Stimulated activated naive CD8-positive, alpha-beta T cell treated with anti-CD3 and anti-CD28 coated beads, Interleukin-15, Interleukin-2, amounts not matched to agents 100 ng/mL and 50 ng/mL, for 24 hours (primary cell): Measurements from ENCODE around the gene CCL24.
"Not testable (repeated sequence)": the region's sequence is repeated elsewhere in the genome, so short reads cannot be mapped to it uniquely, and the experiment has no call there.

Experiments used
- H3K27ac Mint-ChIP-seq: one replicate; pipeline ENCODE4 v1.8.0; 2021; ENCODE audit warnings: mild to moderate bottlenecking, mixed read lengths
- H3K27me3 Mint-ChIP-seq: one replicate; pipeline ENCODE4 v1.8.0; 2021; ENCODE audit warnings: mixed read lengths
- H3K36me3 Mint-ChIP-seq: one replicate; pipeline ENCODE4 v1.8.0; 2021; ENCODE audit warnings: low read depth, mixed read lengths
- H3K4me1 Mint-ChIP-seq: one replicate; pipeline ENCODE4 v1.8.0; 2021; ENCODE audit warnings: low read depth, mixed read lengths
- H3K4me3 Mint-ChIP-seq: one replicate; pipeline ENCODE4 v1.8.0; 2021; ENCODE audit warnings: mild to moderate bottlenecking, mixed read lengths
- H3K9me3 Mint-ChIP-seq: one replicate; pipeline ENCODE4 v1.8.0; 2021; ENCODE audit warnings: mixed read lengths

Gene CCL24

DNA sequence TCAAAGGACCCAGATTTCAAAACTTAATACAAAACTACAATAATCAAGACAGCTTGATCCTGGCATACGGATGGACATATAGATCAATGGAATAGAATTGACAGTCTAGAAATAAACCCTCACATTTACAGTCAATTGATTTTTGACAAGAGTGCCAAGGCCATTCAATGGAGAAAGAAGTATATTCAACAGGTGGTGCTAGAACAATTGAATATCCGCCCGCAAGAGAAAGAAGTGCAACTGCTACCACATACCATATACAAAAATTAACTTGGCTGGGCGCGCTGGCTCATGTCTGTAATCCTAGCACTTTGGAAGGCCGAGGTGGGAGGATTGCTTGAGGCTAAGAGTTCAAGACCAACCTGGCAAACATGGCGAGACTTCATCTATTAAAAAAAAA lies 23.2 kb upstream of the CCL24 start:
- Mint-ChIP-seq H3K4me1 (no peaks in the 10 kb centered on the region), H3K9me3 (no peaks in the 10 kb centered on the region), H3K27ac (no peak overlapping the region), H3K27me3 (no peaks in the 10 kb centered on the region), H3K4me3 (no peak overlapping the region), H3K36me3 (no peaks in the 10 kb centered on the region)

DNA sequence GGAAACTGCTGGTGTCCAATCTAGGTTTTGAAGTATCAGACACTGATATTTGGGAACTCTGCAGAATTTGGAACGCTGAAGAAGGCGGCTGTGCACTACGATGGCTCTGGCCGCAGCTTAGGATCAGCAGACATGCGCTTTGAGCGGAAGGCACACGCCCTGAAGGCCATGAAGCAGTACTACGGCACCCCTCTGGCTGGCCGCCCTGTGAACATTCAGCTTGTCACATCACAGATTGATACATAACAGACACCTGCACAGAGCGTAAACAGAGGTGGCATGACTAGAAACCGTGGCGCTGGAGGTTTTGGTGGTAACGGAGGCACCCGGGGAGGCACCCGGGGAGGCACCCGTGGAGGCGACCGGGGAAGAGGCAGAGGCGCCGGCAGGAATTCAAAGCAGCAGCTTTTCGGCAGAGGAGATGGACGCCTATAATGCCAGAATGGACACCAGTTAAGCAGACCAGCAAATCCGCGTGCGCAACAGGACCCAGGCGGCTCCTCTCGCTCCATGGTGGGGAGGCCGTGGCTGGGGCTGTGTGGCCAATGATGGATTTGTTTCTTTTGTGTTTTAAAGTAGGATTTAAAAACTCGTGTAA lies 22.2 kb upstream of the CCL24 start:
- Mint-ChIP-seq H3K27me3 (no peaks in the 10 kb centered on the region), H3K36me3 (no peaks in the 10 kb centered on the region), H3K4me1 (no peaks in the 10 kb centered on the region), H3K9me3 (no peaks in the 10 kb centered on the region), H3K27ac (no peak overlapping the region), H3K4me3 (no peak overlapping the region)

- not testable (repeated sequence) for H3K4me1 Mint-ChIP-seq, H3K27me3 Mint-ChIP-seq, H3K9me3 Mint-ChIP-seq, H3K36me3 Mint-ChIP-seq, H3K27ac Mint-ChIP-seq, H3K4me3 Mint-ChIP-seq
Measured at GRCh38 chr7:75833662-75834061, 20.1 kb upstream of the CCL24 start.

DNA sequence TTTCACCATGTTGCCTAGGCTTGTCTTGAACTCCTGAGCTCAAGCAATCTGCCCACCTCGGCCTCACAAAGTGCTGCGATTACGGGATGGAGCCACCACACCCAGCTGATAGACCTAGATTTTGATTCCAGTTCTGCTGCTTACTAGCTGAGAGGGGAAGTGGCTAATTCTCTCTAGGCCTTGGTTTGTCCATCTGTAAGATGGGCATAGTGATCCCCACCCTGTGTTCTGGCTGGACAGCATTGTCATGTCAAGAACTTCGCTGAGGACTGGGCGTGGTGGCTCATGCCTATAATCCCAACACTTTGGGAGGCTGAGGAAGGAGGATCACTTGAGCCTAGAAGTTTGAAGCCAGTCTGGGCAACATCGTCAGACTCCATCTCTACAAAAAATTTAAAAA lies 17.4 kb upstream of the CCL24 start:
- no peaks in the 10 kb centered on the region for H3K36me3 Mint-ChIP-seq
- no peaks in the 10 kb centered on the region for H3K4me1 Mint-ChIP-seq
- H3K27me3 Mint-ChIP-seq, result no peaks in the 10 kb centered on the region
- H3K4me3 Mint-ChIP-seq, result no peak overlapping the region
- H3K27ac Mint-ChIP-seq, result no peak overlapping the region
- H3K9me3 Mint-ChIP-seq, result no peaks in the 10 kb centered on the region

DNA sequence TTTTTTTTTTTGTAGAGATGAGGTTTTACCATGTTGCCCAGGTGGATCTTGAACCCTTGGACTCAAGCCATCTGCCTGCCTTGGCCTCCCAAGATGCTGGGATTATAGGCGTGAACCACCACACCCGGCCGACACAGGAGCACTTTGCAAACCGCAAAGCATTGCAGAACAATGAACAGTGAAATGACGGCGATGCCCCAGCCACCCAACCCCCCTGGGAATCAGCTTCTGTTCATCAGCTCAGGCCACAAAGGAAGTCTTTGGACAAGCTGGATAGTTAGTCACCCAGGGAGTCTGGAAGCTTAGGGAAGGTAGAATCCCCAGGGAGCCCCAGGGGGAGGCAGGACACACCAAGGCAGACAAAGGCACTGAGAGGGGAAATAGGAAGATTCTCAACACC lies 16.1 kb upstream of the CCL24 start:
- H3K4me1 Mint-ChIP-seq, H3K4me3 Mint-ChIP-seq, H3K36me3 Mint-ChIP-seq, H3K27ac Mint-ChIP-seq, H3K9me3 Mint-ChIP-seq, H3K27me3 Mint-ChIP-seq: not testable (repeated sequence)

GRCh38 chr7:75823198-75823910 lies 9.7 kb upstream of the CCL24 start:
- peaks cover 6% of the 10 kb centered on the region for H3K27me3 Mint-ChIP-seq
- no peaks in the 10 kb centered on the region for H3K4me1 Mint-ChIP-seq
- H3K36me3 Mint-ChIP-seq, result no peaks in the 10 kb centered on the region
- H3K4me3 Mint-ChIP-seq, result no peak overlapping the region
- H3K27ac Mint-ChIP-seq, result peak overlapping the region; percentile 45
- H3K9me3 Mint-ChIP-seq, result no peaks in the 10 kb centered on the region

- H3K4me3 Mint-ChIP-seq, result no peak overlapping the region
- no peaks in the 10 kb centered on the region for H3K36me3 Mint-ChIP-seq
- no peaks in the 10 kb centered on the region for H3K4me1 Mint-ChIP-seq
- H3K27me3 Mint-ChIP-seq, result peaks cover 6% of the 10 kb centered on the region
- H3K9me3 Mint-ChIP-seq, result no peaks in the 10 kb centered on the region
- H3K27ac Mint-ChIP-seq, result no peak overlapping the region
Measured at GRCh38 chr7:75820688-75821087, 7.1 kb upstream of the CCL24 start.

DNA sequence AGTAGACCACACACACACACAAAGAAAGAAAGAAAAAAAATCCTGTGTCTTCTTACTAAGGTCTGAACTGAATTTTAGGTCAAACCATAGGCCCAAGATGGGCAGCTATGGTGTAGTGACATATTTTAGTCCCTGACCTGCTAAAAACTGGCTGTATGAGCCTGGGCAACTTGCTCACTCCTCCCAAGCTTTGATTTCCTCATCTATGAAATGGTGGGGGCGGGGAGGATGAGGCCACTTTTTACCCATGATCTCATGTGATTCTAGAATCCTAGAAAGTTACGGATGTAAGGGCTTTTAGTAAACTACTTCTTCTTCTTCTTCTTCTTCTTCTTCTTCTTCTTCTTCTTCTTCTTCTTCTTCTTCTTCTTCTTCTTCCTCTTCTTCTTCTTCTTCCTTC lies 6.1 kb upstream of the CCL24 start:
- H3K4me1 Mint-ChIP-seq, result no peaks in the 10 kb centered on the region
- H3K36me3 Mint-ChIP-seq, result no peaks in the 10 kb centered on the region
- peaks cover 6% of the 10 kb centered on the region for H3K27me3 Mint-ChIP-seq
- no peaks in the 10 kb centered on the region for H3K9me3 Mint-ChIP-seq
- no peak overlapping the region for H3K27ac Mint-ChIP-seq
- H3K4me3 Mint-ChIP-seq, result no peak overlapping the region

GRCh38 chr7:75818472-75818871 lies 4.9 kb upstream of the CCL24 start:
- Mint-ChIP-seq H3K27ac (no peak overlapping the region), H3K9me3 (no peaks in the 10 kb centered on the region), H3K36me3 (no peaks in the 10 kb centered on the region), H3K4me1 (no peaks in the 10 kb centered on the region), H3K27me3 (peaks cover 11% of the 10 kb centered on the region), H3K4me3 (no peak overlapping the region)

DNA sequence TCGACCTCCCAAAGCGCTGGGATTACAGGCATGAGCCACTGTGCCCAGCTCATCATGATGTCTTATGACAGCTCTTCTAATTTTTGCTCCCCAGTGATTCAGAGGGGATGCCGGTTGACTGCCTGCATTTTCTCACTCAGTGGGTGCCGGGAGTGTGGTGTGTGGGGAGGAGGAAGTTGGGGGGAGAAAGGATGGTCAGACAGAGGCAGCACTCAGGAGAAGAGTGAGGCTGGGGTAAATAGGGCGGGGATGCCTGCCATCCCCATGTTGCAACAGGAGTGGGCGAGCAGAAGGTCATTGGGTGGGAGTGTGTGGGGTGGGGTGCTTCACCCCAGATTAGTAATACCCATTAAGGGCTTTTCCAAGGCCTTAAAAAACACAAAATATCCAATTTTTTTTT lies 3.5 kb upstream of the CCL24 start:
- Mint-ChIP-seq H3K27ac (no peak overlapping the region), H3K4me1 (no peaks in the 10 kb centered on the region), H3K27me3 (peaks cover 11% of the 10 kb centered on the region), H3K36me3 (no peaks in the 10 kb centered on the region), H3K9me3 (no peaks in the 10 kb centered on the region), H3K4me3 (no peak overlapping the region)

GRCh38 chr7:75815418-75816064 lies 1.9 kb upstream of the CCL24 start:
- Mint-ChIP-seq H3K27me3 (peaks cover 4% of the 10 kb centered on the region), H3K36me3 (no peaks in the 10 kb centered on the region), H3K9me3 (no peaks in the 10 kb centered on the region), H3K27ac (no peak overlapping the region), H3K4me3 (no peak overlapping the region), H3K4me1 (no peaks in the 10 kb centered on the region)

DNA sequence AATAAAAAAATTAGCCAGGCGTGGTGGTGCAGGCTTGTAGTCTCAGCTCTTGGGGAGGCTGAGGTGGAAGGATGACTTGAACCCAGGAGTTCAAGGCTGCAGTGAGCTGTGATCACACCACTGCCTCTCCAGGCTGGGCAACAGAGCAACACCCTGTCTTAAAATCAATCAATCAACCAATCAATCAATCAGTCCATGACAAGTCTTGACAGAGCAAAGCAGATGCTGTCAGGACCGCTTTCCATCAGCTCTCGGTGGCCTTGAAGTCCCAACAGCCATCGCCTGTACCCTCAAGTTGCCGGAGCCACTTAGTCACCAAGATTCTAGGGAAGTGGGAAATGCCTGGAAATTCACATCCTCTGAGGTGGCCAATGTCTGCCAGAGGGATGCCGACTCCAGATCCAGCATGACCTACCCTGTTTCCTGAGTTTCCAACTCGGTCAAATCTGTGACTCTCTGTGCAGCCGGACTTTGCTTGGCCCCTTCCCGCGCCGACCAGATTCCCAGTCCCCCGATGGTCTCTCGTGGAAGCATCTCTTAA lies 871 bp upstream of the CCL24 start:
- no peaks in the 10 kb centered on the region for H3K9me3 Mint-ChIP-seq
- no peak overlapping the region for H3K4me3 Mint-ChIP-seq
- H3K27me3 Mint-ChIP-seq, result peaks cover 4% of the 10 kb centered on the region
- H3K4me1 Mint-ChIP-seq, result no peaks in the 10 kb centered on the region
- H3K36me3 Mint-ChIP-seq, result no peaks in the 10 kb centered on the region
- no peak overlapping the region for H3K27ac Mint-ChIP-seq

- H3K4me1 Mint-ChIP-seq, result no peaks in the 10 kb centered on the region
- peaks cover 4% of the 10 kb centered on the region for H3K27me3 Mint-ChIP-seq
- no peak overlapping the region for H3K27ac Mint-ChIP-seq
- H3K9me3 Mint-ChIP-seq, result no peaks in the 10 kb centered on the region
- H3K4me3 Mint-ChIP-seq, result no peak overlapping the region
- H3K36me3 Mint-ChIP-seq, result no peaks in the 10 kb centered on the region
Measured at GRCh38 chr7:75813084-75813483, 522 bp downstream of the CCL24 start.

DNA sequence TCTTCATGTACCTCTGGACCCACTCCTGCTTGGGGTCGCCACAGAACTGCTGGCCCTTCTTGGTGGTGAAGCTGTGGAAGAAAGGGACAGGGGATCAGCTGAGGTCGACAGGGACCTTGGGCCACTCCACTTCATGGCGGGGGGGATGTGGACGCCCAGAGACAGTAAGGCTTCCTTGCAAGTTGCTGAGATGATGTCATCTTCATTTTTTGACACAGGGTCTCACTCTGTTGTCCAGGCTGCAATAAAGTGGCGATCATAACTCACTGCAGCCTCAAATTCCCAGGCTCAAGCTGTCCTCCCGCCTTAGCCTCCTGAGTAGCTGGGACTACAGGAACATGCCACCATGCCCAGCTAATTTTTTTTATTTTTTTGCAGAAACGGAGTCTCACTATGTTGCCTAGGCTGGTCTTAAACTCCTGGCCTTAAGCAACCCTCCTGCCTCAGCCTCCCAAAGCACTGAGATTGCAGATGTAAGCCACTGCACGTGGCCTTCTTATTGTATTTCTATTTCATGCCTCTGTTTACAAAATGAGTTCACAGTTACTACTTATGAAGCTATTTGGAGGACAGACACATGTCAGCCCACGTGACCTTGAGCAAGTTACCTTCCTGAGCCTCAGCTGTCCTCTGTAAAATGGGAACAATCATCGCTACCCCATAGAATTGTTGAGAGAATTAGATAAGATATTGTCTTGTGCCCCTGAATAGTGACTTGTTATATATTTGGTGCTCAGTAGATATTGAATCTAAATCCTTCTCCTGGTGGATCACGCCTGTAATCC lies 1.5 kb downstream of the CCL24 start:
- H3K27ac Mint-ChIP-seq, result no peak overlapping the region
- H3K36me3 Mint-ChIP-seq, result no peaks in the 10 kb centered on the region
- H3K27me3 Mint-ChIP-seq, result peaks cover 4% of the 10 kb centered on the region
- no peaks in the 10 kb centered on the region for H3K4me1 Mint-ChIP-seq
- no peak overlapping the region for H3K4me3 Mint-ChIP-seq
- H3K9me3 Mint-ChIP-seq, result no peaks in the 10 kb centered on the region

GRCh38 chr7:75809396-75809795 lies 4.2 kb downstream of the CCL24 start:
- no peak overlapping the region for H3K27ac Mint-ChIP-seq
- peaks cover 4% of the 10 kb centered on the region for H3K36me3 Mint-ChIP-seq
- peaks cover 6% of the 10 kb centered on the region for H3K9me3 Mint-ChIP-seq
- no peak overlapping the region for H3K4me3 Mint-ChIP-seq
- peaks cover 7% of the 10 kb centered on the region for H3K27me3 Mint-ChIP-seq
- no peaks in the 10 kb centered on the region for H3K4me1 Mint-ChIP-seq
